PC-9 (cell line): ENCODE data around the gene MR1.

Source experiments
- CTCF ChIP-seq: fragments of 200-600 bp; sonication (generic); conservative IDR thresholded peaks from 2 replicates; pipeline ENCODE4 v1.6.1; 2017; ENCODE audit warnings: mixed run types, antibody characterized with exemption, mild to moderate bottlenecking, moderate library complexity
- EZH2 ChIP-seq: fragments of 200-600 bp; sonication (generic); IDR thresholded peaks from 2 replicates; pipeline ENCODE4 v1.8.0; 2017; ENCODE audit warnings: antibody characterized with exemption, low read depth

- TF ChIP-seq CTCF (no peak), EZH2 (no peak)
Observed at GRCh38 chr1:181095260-181095659, 61.5 kb downstream of the MR1 start.
